Ovary (tissue), 9 donors: ENCODE measurements around the gene ORC4. TPM values are rescaled to one million over a fixed set of nuclear protein-coding genes. Genes with fewer than 3 reads are reported as not detected.

ENCODE experiments used
- DNase-seq, 5 donors: peaks; one replicate each; pipeline ENCODE4 v3.0.0-alpha.2; 2019 to 2020
- H3K27ac ChIP-seq, 2 donors: fragments of 200-600 bp; one replicate each; pipeline versions ENCODE4 v1.5.1 to v1.8.0; 2019 to 2022
- H3K27me3 ChIP-seq: fragments of 200-600 bp; one replicate; pipeline ENCODE4 v1.8.0; 2022
- H3K36me3 ChIP-seq: fragments of 200-600 bp; sonication (generic); one replicate; pipeline ENCODE4 v1.5.1; 2019
- H3K4me1 ChIP-seq: one replicate; pipeline ENCODE4 v1.8.1; 2013; ENCODE audit warnings: mild to moderate bottlenecking, moderate library complexity; ENCODE audit not compliant: insufficient read depth
- H3K4me3 ChIP-seq: fragments of 200-600 bp; sonication (generic); one replicate; pipeline ENCODE4 v1.5.1; 2017
- H3K9me3 ChIP-seq, 2 donors: fragments of 200-600 bp in 1 of 2; sonication (generic) in 1 of 2; one replicate each; pipeline versions ENCODE4 v1.5.1 to v1.8.1; 2013 to 2019; ENCODE audit warnings: mild to moderate bottlenecking in 1 of 2, moderate library complexity in 1 of 2
- CTCF ChIP-seq, 3 donors: fragments of 450-650 bp in 2 of 3; fragments of 200-600 bp in 1 of 3; IDR thresholded peaks; one replicate each; pipeline versions ENCODE4 v1.5.1 to v1.8.0; 2016 to 2022; ENCODE audit warnings: antibody characterized with exemption in 3 of 3, mild to moderate bottlenecking in 1 of 3
- EP300 ChIP-seq: sonication (generic); formaldehyde crosslinking; IDR thresholded peaks from one replicate; pipeline ENCODE4 v1.6.1; 2017; ENCODE audit warnings: antibody characterized with exemption
- POLR2A ChIP-seq: fragments of 450-650 bp; IDR thresholded peaks from one replicate; pipeline ENCODE4 v1.6.1; 2017; ENCODE audit warnings: antibody characterized with exemption, mild to moderate bottlenecking, moderate library complexity
- WGBS, 3 donors: extraction: QIAGEN DNeasy Blood & Tissue Kit in 1 of 3; methylation state at CpG; one replicate each; pipeline versions ENCODE4 v1.1.5 to v1.1.7; 2013 to 2017; 5-methylcytosine and 5-hydroxymethylcytosine counted together
- intact Hi-C, 4 donors: fragments of 100-400 bp; cut with DNase I; formaldehyde crosslinking; loops; one replicate each; pipeline versions ENCODE4 v1.11.0 to v1.15.1; 2022 to 2023
- polyA plus RNA-seq, 2 donors: library from polyadenylated mRNA; stranded (reverse); fragments of 200-250 nt in 1 of 2; fragments of 350-450 nt in 1 of 2; fragmentation: Illumina TruSeq in 1 of 2; extraction: RNeasy Lipid Tissue Mini Kit (QIAGEN cat#74804) in 1 of 2; gene quantifications; one replicate each; pipeline ENCODE4 v1.2.3, GENCODE V29; 2013 to 2014
- total RNA-seq, 7 donors: library from RNA; depleted of rRNA in 2 of 7; stranded (reverse); fragments of >200 nt in 2 of 7; fragmentation: NEBNext Ultra II Directional in 3 of 7; extraction: Animal tissue kit (Norgen Biotek cat#: 25700) in 3 of 7; gene quantifications; one replicate each; pipeline versions ENCODE4 v1.1.0 to v1.2.4, GENCODE V29; 2016 to 2023
- donor health status: DM: no; HTN: no; CAD: no; lungs with moderate emphysema.
- donor health status: DM: no; HTN: no; CAD: no.
- donor health status: Bipolar disorder and iron deficiency.
- donor health status: DM: yes; HTN: yes; CAD: no.
- donor health status: DM: no; HTN: no; CAD: no.
- donor health status: DM: yes; HTN: yes; CAD: no.

The ORC4 gene
- total and polyA plus RNA-seq, 9 donors = 14.9 to 78.0 (median 49.0) TPM

- H3K27ac ChIP-seq = no peak overlapping the region
- H3K4me1 ChIP-seq = no peaks in the 10 kb centered on the region
- H3K36me3 ChIP-seq = no peaks in the 10 kb centered on the region
- no peak overlapping the region for H3K4me3 ChIP-seq
- DNase-seq = no peak
- no peaks in the 10 kb centered on the region for H3K9me3 ChIP-seq
- WGBS, 3 donors = 97 to 100% (median 99%) methylated on average over 2 of the region's 2 CpGs
- no peak for TF ChIP-seq CTCF (IDR thresholded peaks at IDR 0.05)
- TF ChIP-seq POLR2A = no peak
- no peak for TF ChIP-seq EP300
- no peaks in the 10 kb centered on the region for H3K27me3 ChIP-seq
- intact Hi-C loops = no loop called here
Observed at GRCh38 chr2:147909178-147909577, 111.4 kb downstream of the ORC4 start.

- no peak overlapping the region for H3K4me3 ChIP-seq
- WGBS, 3 donors = 93% methylated on average over 4 of the region's 4 CpGs
- no peak overlapping the region for H3K27ac ChIP-seq
- H3K4me1 ChIP-seq = no peaks in the 10 kb centered on the region
- TF ChIP-seq POLR2A (no peak), EP300 (no peak), CTCF (IDR thresholded peaks at IDR 0.05) (no peak)
- H3K27me3 ChIP-seq = no peaks in the 10 kb centered on the region
- no peak for DNase-seq
- no peaks in the 10 kb centered on the region for H3K9me3 ChIP-seq
- intact Hi-C loops = no loop called here
- no peaks in the 10 kb centered on the region for H3K36me3 ChIP-seq
Observed at GRCh38 chr2:147904051-147904450, 116.5 kb downstream of the ORC4 start.

GRCh38 chr2:147888680-147889079, 131.9 kb downstream of the ORC4 start:
- H3K36me3 ChIP-seq = no peaks in the 10 kb centered on the region
- WGBS, 3 donors = 47 to 56% (median 50%) methylated on average over 3 of the region's 3 CpGs
- no peaks in the 10 kb centered on the region for H3K27me3 ChIP-seq
- no peak overlapping the region for H3K4me3 ChIP-seq
- TF ChIP-seq EP300 (no peak), CTCF (IDR thresholded peaks at IDR 0.05) (no peak), POLR2A (no peak)
- H3K4me1 ChIP-seq = no peaks in the 10 kb centered on the region
- no peak for DNase-seq
- intact Hi-C loops = no loop called here
- no peaks in the 10 kb centered on the region for H3K9me3 ChIP-seq
- no peak overlapping the region for H3K27ac ChIP-seq

- Histone ChIP-seq H3K27me3 (no peaks in the 10 kb centered on the region), H3K9me3 (no peaks in the 10 kb centered on the region), H3K4me3 (no peak overlapping the region), H3K27ac (no peak overlapping the region), H3K4me1 (peaks cover 3% of the 10 kb centered on the region), H3K36me3 (no peaks in the 10 kb centered on the region)
- TF ChIP-seq POLR2A = no peak
- intact Hi-C loops = no loop called here
- WGBS, 3 donors = 90 to 98% (median 97%) methylated on average over 2 of the region's 2 CpGs
- no peak for DNase-seq
Observed at GRCh38 chr2:147886136-147886535, 134.4 kb downstream of the ORC4 start.

GRCh38 chr2:147884830-147885229, 135.7 kb downstream of the ORC4 start:
- Histone ChIP-seq H3K4me1 (peaks cover 3% of the 10 kb centered on the region), H3K36me3 (no peaks in the 10 kb centered on the region), H3K27ac (no peak overlapping the region), H3K9me3 (no peaks in the 10 kb centered on the region), H3K4me3 (no peak overlapping the region), H3K27me3 (no peaks in the 10 kb centered on the region)
- intact Hi-C loops = no loop called here
- TF ChIP-seq POLR2A (no peak), CTCF (IDR thresholded peaks at IDR 0.05) (no peak), EP300 (no peak)
- no peak for DNase-seq
